GM18868 (cell line): ENCODE data around the gene IRF1.
"Not testable (repeated sequence)": the region's sequence is repeated elsewhere in the genome, so short reads cannot be mapped to it uniquely, and the experiment has no call there.

ENCODE experiments used
- ATAC-seq: cut with Tn5 transposase; IDR thresholded peaks from one replicate; pipeline ENCODE4 v1.9.1; 2021; ENCODE audit warnings: mild to moderate bottlenecking, moderate library complexity; ENCODE audit not compliant: unreplicated experiment

Gene IRF1

DNA sequence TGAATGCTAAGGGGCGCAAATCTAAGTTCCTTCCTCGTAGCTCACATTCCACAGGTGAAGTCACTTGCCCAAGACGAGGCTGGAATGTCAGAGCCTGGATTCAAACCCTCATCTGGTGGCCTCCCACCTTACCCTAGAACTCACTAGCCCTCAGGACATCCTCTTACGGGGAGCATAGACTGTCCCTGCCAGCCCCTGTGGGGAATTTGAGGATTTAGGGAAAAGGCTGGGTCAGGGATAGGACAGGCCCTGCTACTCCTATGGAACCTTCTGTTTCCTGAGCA is 45.0 kb downstream of the IRF1 start:
- no peak for ATAC-seq

DNA sequence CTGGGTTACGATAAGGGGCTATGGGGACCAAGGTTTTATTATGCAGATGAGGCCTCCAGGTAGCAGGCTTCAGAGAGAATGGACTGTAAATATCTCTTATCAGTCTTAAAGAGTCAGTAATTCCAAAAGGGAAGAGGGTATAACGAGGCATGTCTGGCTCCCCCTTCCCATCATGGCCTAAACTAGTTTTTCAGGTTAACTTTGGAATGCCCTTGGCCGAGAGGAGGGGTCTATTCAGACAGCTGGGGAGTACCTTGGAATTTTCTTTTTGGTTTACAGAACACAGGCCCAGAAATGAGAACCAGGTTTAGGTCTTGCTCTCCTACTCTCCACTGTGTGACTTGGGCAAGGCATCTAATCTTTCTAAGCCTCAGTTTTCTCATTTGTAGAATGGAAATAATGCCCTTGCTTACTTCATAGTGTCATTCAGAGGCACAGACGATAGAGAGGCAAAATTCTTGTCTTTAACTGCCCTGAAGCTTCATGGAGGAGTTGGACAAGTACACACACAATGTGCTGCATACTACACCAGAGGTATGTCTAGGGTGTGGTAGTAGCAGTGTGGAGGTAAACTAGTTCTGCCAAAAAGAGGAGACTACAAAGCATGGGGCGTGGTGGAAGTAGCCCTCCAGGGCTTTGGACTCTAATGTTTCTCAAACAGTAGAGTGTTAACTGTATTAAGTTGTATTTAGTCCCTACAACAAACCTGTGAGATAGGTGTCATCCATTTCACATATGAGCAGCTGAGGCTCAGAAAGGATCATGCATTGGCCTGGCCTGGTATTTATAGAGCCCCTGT is 45.5 kb downstream of the IRF1 start:
- no peak for ATAC-seq

DNA sequence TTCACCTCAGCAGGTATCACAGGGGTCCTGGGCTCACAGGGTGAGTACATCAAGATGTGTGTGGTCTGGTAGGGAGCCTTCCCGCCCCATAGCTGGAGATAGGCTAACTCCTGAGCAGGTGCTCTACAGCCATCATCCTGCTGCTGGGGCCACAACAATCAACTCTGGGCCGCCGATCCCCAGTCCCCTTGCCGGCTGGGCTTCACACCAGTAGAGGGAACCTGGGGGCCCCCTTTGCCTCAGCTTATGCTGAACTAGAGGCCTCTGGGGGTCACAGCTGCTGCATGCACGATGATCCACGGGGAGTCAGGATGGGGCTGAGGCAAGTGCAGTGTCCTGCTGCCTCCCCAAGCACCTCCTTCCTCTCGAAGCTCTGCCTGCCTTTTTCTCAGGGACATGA is 46.5 kb downstream of the IRF1 start:
- no peak for ATAC-seq

DNA sequence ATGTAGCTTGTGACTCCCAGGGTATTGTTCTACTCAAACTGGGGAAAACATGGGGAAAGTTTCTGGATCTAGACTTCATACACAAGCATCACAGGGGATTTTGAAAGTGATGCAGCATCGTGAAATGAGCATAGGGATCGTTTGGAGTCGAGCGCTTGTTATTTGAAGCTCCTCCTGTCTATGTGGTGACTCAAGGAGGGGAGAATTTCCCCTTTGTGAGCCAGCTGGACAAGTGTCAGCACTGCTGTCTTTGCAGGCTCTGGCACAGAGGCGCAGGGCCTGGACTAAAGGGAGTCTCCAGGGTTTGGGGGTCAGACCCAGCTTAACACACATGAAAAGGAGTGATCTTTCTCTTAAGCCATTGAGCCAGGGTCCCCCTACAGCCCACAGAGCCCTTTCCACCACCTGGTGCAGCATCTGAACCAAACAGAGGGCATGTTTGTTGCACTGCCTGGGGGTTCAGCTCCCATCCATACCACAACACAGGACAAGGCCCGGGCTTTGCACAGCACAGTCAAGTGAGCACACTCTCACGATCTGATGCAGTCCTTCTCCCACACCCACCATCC is 51.0 kb downstream of the IRF1 start:
- no peak for ATAC-seq

DNA sequence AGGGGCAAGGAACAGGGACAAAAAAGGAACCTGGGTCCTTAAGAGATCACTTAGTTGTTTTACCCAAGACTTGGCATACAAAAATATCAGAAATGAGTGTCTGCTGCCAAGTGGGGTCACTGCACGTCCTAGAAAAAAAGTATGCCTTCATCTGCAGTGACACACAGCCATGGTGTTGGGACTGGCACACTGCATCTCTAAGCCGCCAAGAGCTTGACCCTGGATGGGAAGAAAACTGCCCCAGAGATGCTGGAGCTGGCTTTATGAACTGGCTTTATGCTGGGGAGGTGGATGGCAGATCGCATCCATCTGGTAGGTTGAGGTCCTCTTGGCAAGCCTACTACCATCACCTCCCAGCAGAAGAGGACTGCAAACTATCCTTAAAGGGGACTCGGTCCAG is 51.7 kb downstream of the IRF1 start:
- ATAC-seq = no peak

- not testable (repeated sequence) for ATAC-seq
These were observed 52.3 kb downstream of the IRF1 start for GRCh38 chr5:132438267-132438645.

DNA sequence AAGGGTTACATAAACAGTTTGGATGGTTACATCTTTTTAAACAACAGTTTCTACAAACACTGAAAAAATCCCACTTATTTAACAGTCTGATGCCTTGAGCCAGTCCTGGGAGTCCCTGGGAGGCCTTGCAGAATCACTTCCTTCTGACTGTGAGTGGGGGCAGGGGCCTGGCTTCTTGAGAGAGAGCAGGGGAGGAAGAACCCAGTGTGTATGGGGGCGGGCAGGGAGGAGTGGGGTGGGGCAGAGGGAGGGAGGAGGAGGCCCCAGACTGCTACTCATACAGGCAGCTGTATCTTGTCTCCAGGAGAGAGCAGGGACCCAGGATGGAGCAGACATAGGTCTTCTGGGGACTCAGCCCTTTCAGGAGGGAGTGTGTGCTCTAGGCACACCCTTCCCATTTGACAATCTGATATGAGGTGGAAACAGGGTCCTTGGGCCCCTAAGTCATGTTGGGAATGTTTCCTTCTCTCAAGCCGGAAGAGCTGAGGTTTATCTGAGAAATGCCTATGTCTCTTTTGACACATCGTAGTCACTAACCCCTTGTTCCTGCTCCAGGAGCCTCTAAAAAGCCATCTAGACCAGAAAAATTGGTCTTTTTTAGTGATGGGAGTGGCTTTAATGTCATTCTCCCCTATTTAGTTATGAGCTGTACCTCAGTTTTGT is 52.8 kb downstream of the IRF1 start:
- ATAC-seq = peak; percentile 94

- ATAC-seq = no peak
These were observed 53.6 kb downstream of the IRF1 start for GRCh38 chr5:132436936-132437335.

DNA sequence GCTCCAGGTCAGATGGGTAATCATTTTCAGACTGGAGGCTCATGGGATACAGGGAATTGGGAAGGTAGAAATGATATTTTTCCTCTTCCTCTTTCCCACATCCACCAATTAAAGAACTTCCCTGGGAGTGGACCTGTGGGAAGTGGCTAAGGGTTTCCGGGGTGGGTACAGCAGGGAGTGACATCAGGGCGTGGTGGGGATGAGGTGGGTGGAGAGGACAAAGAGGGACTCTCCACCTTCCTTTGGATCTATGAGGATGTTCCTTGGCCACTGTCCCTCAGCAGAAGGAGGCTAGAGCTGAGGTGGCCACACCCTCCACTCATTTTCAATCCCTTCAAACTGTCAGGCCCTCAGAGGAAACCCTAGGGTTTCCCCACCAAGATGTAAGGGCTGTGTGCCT is 54.7 kb downstream of the IRF1 start:
- ATAC-seq = no peak

DNA sequence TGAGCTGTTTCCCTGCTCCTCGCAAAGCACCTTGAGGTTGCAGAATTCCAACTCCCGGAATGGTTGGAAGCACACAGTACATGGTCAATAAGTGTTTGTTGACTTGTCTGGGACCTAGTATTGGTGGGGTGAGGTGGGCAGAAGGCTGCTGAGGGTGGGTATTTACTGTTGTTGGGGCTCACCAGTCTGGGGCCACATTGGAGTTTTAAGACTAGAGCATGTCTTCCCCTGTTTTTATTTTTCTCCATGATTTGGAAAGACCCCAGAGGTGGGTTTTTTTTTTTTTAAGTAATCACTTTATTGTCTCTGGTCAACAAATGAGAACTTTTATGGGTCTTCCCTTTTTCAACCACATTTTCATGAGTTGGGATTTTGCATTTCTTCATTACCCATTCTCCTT is 55.1 kb downstream of the IRF1 start:
- ATAC-seq = no peak

GRCh38 chr5:132434416-132435286 is 55.9 kb downstream of the IRF1 start:
- ATAC-seq = no peak

DNA sequence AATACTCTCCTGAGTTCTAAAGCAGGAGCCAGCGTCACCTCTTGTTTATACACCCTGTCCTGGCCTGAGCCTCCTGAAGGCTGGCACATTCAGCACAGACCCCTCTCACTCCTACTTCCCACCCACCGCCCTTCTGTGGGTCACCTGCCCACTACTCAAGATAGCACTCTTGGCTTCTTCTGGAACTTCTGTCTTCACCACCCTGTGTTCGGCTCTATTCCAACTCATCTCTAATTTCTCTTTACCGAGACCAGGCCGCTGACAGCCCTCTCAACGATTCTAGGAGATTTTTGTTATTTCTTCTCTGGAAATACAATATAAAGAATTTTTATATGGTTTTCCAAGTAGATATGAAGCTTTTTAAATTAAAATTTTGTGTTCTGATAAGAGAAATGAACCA is 57.4 kb downstream of the IRF1 start:
- ATAC-seq = no peak

- ATAC-seq = no peak
These were observed 58.9 kb downstream of the IRF1 start for GRCh38 chr5:132431632-132432031.
